A549 (cell line): ENCODE measurements around the gene KDM8.

Experiments
- EP300 ChIP-seq, 2 experiments: fragments of >200 bp; sonication (Bioruptor Twin); formaldehyde crosslinking; IDR thresholded peaks; 2 replicates in 1 of 2; 3 replicates in 1 of 2; pipeline ENCODE4 v1.6.1; 2016 to 2017
- HEYL ChIP-seq: fragments of 250-450 bp; sonication (Bioruptor Pico); IDR thresholded peaks from 2 replicates; pipeline ENCODE4 v1.8.0; 2021; ENCODE audit warnings: mild to moderate bottlenecking, moderate library complexity
- MAFK ChIP-seq: fragments of 450-650 bp; IDR thresholded peaks from 2 replicates; pipeline ENCODE4 v1.6.1; 2014; ENCODE audit not compliant: partially characterized antibody
- POLR2A ChIP-seq: IDR thresholded peaks from 2 replicates; pipeline ENCODE4 v1.6.1; 2012; ENCODE audit warnings: mild to moderate bottlenecking, low read length
- SMC3 ChIP-seq: fragments of >200 bp; sonication (Bioruptor Twin); formaldehyde crosslinking; IDR thresholded peaks from 3 replicates; pipeline ENCODE4 v1.6.1; 2018; ENCODE audit warnings: inconsistent platforms
- TF ChIP-seq, protein P1 (sequence below): fragments of >200 bp; sonication (Bioruptor Twin); formaldehyde crosslinking; IDR thresholded peaks from 3 replicates; pipeline ENCODE4 v1.5.1; 2016
- TF ChIP-seq, protein P2 (sequence below): fragments of 200-600 bp; sonication (generic); IDR thresholded peaks from 2 replicates; pipeline ENCODE4 v1.6.1; 2016; ENCODE audit warnings: antibody characterized with exemption, mild to moderate bottlenecking, moderate library complexity
- TF ChIP-seq, protein P3 (sequence below): IDR thresholded peaks from 2 replicates; pipeline ENCODE4 v1.6.1; 2012
- TF ChIP-seq, protein P4 (sequence below): fragments of 250-450 bp; sonication (Bioruptor Pico); IDR thresholded peaks from 2 replicates; pipeline ENCODE4 v1.5.0; 2021; ENCODE audit warnings: mild to moderate bottlenecking, moderate library complexity, borderline replicate concordance
- TF ChIP-seq, protein P5 (sequence below): fragments of 450-650 bp; IDR thresholded peaks from 2 replicates; pipeline ENCODE4 v1.6.1; 2014; ENCODE audit warnings: antibody characterized with exemption
- TF ChIP-seq, protein P6 (sequence below): fragments of >200 bp; sonication (Bioruptor Twin); formaldehyde crosslinking; IDR thresholded peaks from 3 replicates; pipeline ENCODE4 v1.6.1; 2016

DNA sequence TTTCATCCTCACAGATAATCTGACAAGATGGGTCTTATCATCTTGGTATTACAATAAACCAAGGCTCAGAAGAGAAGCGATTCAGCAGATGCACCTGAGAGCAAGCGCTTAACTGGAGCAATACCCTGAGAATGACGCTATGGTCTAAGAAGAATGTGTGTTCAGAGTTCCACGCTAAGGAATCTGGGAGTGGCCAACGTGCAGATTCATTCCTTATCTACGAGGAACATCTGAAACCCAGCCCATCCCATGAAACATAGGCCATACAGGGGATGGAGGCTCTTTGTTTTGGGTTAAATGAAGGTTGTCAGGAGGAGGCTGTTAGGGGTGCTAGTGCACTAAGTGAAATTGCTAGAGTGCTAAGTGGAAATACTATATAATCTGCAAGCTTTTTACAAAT lies 28.5 kb upstream of the KDM8 start:
- TF ChIP-seq, protein P1, sequence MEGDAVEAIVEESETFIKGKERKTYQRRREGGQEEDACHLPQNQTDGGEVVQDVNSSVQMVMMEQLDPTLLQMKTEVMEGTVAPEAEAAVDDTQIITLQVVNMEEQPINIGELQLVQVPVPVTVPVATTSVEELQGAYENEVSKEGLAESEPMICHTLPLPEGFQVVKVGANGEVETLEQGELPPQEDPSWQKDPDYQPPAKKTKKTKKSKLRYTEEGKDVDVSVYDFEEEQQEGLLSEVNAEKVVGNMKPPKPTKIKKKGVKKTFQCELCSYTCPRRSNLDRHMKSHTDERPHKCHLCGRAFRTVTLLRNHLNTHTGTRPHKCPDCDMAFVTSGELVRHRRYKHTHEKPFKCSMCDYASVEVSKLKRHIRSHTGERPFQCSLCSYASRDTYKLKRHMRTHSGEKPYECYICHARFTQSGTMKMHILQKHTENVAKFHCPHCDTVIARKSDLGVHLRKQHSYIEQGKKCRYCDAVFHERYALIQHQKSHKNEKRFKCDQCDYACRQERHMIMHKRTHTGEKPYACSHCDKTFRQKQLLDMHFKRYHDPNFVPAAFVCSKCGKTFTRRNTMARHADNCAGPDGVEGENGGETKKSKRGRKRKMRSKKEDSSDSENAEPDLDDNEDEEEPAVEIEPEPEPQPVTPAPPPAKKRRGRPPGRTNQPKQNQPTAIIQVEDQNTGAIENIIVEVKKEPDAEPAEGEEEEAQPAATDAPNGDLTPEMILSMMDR, result no peak
- TF ChIP-seq, protein P2, sequence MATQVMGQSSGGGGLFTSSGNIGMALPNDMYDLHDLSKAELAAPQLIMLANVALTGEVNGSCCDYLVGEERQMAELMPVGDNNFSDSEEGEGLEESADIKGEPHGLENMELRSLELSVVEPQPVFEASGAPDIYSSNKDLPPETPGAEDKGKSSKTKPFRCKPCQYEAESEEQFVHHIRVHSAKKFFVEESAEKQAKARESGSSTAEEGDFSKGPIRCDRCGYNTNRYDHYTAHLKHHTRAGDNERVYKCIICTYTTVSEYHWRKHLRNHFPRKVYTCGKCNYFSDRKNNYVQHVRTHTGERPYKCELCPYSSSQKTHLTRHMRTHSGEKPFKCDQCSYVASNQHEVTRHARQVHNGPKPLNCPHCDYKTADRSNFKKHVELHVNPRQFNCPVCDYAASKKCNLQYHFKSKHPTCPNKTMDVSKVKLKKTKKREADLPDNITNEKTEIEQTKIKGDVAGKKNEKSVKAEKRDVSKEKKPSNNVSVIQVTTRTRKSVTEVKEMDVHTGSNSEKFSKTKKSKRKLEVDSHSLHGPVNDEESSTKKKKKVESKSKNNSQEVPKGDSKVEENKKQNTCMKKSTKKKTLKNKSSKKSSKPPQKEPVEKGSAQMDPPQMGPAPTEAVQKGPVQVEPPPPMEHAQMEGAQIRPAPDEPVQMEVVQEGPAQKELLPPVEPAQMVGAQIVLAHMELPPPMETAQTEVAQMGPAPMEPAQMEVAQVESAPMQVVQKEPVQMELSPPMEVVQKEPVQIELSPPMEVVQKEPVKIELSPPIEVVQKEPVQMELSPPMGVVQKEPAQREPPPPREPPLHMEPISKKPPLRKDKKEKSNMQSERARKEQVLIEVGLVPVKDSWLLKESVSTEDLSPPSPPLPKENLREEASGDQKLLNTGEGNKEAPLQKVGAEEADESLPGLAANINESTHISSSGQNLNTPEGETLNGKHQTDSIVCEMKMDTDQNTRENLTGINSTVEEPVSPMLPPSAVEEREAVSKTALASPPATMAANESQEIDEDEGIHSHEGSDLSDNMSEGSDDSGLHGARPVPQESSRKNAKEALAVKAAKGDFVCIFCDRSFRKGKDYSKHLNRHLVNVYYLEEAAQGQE, result no peak
- TF ChIP-seq, protein P3, sequence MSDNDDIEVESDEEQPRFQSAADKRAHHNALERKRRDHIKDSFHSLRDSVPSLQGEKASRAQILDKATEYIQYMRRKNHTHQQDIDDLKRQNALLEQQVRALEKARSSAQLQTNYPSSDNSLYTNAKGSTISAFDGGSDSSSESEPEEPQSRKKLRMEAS, result no peak
- TF ChIP-seq, protein P4, sequence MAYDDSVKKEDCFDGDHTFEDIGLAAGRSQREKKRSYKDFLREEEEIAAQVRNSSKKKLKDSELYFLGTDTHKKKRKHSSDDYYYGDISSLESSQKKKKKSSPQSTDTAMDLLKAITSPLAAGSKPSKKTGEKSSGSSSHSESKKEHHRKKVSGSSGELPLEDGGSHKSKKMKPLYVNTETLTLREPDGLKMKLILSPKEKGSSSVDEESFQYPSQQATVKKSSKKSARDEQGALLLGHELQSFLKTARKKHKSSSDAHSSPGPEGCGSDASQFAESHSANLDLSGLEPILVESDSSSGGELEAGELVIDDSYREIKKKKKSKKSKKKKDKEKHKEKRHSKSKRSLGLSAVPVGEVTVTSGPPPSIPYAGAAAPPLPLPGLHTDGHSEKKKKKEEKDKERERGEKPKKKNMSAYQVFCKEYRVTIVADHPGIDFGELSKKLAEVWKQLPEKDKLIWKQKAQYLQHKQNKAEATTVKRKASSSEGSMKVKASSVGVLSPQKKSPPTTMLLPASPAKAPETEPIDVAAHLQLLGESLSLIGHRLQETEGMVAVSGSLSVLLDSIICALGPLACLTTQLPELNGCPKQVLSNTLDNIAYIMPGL (CRISPR knock-in tag), result no peak
- TF ChIP-seq, protein P5, sequence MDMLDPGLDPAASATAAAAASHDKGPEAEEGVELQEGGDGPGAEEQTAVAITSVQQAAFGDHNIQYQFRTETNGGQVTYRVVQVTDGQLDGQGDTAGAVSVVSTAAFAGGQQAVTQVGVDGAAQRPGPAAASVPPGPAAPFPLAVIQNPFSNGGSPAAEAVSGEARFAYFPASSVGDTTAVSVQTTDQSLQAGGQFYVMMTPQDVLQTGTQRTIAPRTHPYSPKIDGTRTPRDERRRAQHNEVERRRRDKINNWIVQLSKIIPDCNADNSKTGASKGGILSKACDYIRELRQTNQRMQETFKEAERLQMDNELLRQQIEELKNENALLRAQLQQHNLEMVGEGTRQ, result no peak
- TF ChIP-seq EP300 (IDR thresholded peaks at IDR 0.05), result no peak
- TF ChIP-seq MAFK, result no peak
- TF ChIP-seq SMC3, result no peak
- TF ChIP-seq POLR2A, result no peak
- no peak for TF ChIP-seq HEYL
- TF ChIP-seq, protein P6, sequence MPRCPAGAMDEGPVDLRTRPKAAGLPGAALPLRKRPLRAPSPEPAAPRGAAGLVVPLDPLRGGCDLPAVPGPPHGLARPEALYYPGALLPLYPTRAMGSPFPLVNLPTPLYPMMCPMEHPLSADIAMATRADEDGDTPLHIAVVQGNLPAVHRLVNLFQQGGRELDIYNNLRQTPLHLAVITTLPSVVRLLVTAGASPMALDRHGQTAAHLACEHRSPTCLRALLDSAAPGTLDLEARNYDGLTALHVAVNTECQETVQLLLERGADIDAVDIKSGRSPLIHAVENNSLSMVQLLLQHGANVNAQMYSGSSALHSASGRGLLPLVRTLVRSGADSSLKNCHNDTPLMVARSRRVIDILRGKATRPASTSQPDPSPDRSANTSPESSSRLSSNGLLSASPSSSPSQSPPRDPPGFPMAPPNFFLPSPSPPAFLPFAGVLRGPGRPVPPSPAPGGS, result no peak
